ENCODE results near the gene GLIPR2.

GLIPR2 gene

GRCh38 chr9:36092509-36093215, 43.9 kb upstream of the GLIPR2 start:
- Histone ChIP-seq H3K79me1 (ENCODE audit: low read length) (no peaks in the 10 kb centered on the region), H3K4ac (ENCODE audit: low read depth, low read length) (peak overlapping the region; percentile 91), H2AK5ac (ENCODE audit: low read length) (no peak overlapping the region), H3K27ac (ENCODE audit: low read depth, low read length) (peak overlapping the region; percentile 20), H3K23ac (ENCODE audit: low read length) (no peak overlapping the region), H3K9ac (ENCODE audit: low read length) (peak overlapping the region; percentile 29), H4K5ac (ENCODE audit: low read length) (no peak overlapping the region), H3K4me2 (ENCODE audit: low read length) (no peak overlapping the region), H3K4me1 (ENCODE audit: control insufficient read depth, low read depth, low read length) (peaks cover 3% of the 10 kb centered on the region), H3K27me3 (ENCODE audit: insufficient read depth, low read length, poor library complexity) (no peaks in the 10 kb centered on the region), H3K18ac (ENCODE audit: low read length) (peak overlapping the region; percentile 12), H3K79me2 (ENCODE audit: control insufficient read depth, insufficient read depth, low read length) (no peaks in the 10 kb centered on the region), H2BK5ac (ENCODE audit: low read length) (no peak overlapping the region), H4K8ac (ENCODE audit: low read depth, low read length) (no peak overlapping the region), H3K36me3 (ENCODE audit: control insufficient read depth, insufficient read depth, low read length) (no peaks in the 10 kb centered on the region), H2BK15ac (replicated peaks; ENCODE audit: low read depth) (no peak overlapping the region), H3K4me3 (ENCODE audit: low read length) (no peak overlapping the region), H2BK120ac (ENCODE audit: low read depth, low read length) (peak overlapping the region; percentile 61), H3K56ac (ENCODE audit: low read length) (peak overlapping the region; percentile 25)
- DNase-seq, result peak; percentile 36
- no CpG with 5 or more reads among the region's 9 CpGs for WGBS (ENCODE audit: extremely low coverage, insufficient coverage, low lambda C conversion rate)

DNA sequence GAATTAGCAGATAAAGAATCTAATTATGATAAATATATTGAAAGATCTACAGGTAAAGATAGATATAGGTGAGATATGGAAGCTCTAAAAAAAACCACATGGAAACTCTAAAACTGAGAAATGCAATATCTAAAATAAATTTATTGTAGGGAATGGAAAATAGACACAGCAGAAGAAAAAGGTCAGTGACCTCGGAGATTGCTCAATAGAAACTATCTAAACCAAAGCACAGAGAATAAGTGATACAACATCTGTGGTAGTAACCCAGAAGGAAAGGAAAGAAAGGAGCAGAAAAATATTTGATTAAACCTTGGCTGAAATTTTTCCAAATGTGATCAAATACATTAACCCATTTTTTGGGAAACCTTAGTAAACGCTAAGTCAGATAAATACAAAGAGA, 43.1 kb upstream of the GLIPR2 start:
- Histone ChIP-seq H2AK5ac (ENCODE audit: low read length) (no peak overlapping the region), H3K4ac (ENCODE audit: low read depth, low read length) (no peak overlapping the region), H3K18ac (ENCODE audit: low read length) (no peak overlapping the region), H2BK15ac (replicated peaks; ENCODE audit: low read depth) (no peak overlapping the region), H3K9ac (ENCODE audit: low read length) (no peak overlapping the region), H2BK5ac (ENCODE audit: low read length) (no peak overlapping the region), H3K27me3 (ENCODE audit: insufficient read depth, low read length, poor library complexity) (no peaks in the 10 kb centered on the region), H2BK120ac (ENCODE audit: low read depth, low read length) (no peak overlapping the region), H3K79me1 (ENCODE audit: low read length) (no peaks in the 10 kb centered on the region), H3K36me3 (ENCODE audit: control insufficient read depth, insufficient read depth, low read length) (no peaks in the 10 kb centered on the region), H3K23ac (ENCODE audit: low read length) (no peak overlapping the region), H3K79me2 (ENCODE audit: control insufficient read depth, insufficient read depth, low read length) (no peaks in the 10 kb centered on the region), H3K56ac (ENCODE audit: low read length) (no peak overlapping the region), H4K5ac (ENCODE audit: low read length) (no peak overlapping the region), H3K4me1 (ENCODE audit: control insufficient read depth, low read depth, low read length) (peaks cover 3% of the 10 kb centered on the region), H4K8ac (ENCODE audit: low read depth, low read length) (no peak overlapping the region), H3K4me3 (ENCODE audit: low read length) (no peak overlapping the region), H3K27ac (ENCODE audit: low read depth, low read length) (no peak overlapping the region), H3K4me2 (ENCODE audit: low read length) (no peak overlapping the region)
- DNase-seq, result no peak
- WGBS (ENCODE audit: extremely low coverage, insufficient coverage, low lambda C conversion rate), result no CpG with 5 or more reads among the region's 2 CpGs

- no peak overlapping the region for H3K4me2 ChIP-seq (ENCODE audit: low read length)
- H2BK120ac ChIP-seq (ENCODE audit: low read depth, low read length), result peak overlapping the region; percentile 73
- no peaks in the 10 kb centered on the region for H3K79me2 ChIP-seq (ENCODE audit: control insufficient read depth, insufficient read depth, low read length)
- no peak overlapping the region for H3K27ac ChIP-seq (ENCODE audit: low read depth, low read length)
- no peak overlapping the region for H4K8ac ChIP-seq (ENCODE audit: low read depth, low read length)
- H3K23ac ChIP-seq (ENCODE audit: low read length), result no peak overlapping the region
- no peak for DNase-seq
- peaks cover 10% of the 10 kb centered on the region for H3K4me1 ChIP-seq (ENCODE audit: control insufficient read depth, low read depth, low read length)
- H2BK5ac ChIP-seq (ENCODE audit: low read length), result no peak overlapping the region
- WGBS (ENCODE audit: extremely low coverage, insufficient coverage, low lambda C conversion rate), result no CpG with 5 or more reads among the region's 1 CpG
- H3K79me1 ChIP-seq (ENCODE audit: low read length), result no peaks in the 10 kb centered on the region
- H3K36me3 ChIP-seq (ENCODE audit: control insufficient read depth, insufficient read depth, low read length), result no peaks in the 10 kb centered on the region
- no peak overlapping the region for H3K4me3 ChIP-seq (ENCODE audit: low read length)
- no peak overlapping the region for H3K56ac ChIP-seq (ENCODE audit: low read length)
- no peak overlapping the region for H3K4ac ChIP-seq (ENCODE audit: low read depth, low read length)
- H3K9ac ChIP-seq (ENCODE audit: low read length), result no peak overlapping the region
- H2BK15ac ChIP-seq (replicated peaks; ENCODE audit: low read depth), result no peak overlapping the region
- H3K27me3 ChIP-seq (ENCODE audit: insufficient read depth, low read length, poor library complexity), result no peaks in the 10 kb centered on the region
- no peak overlapping the region for H2AK5ac ChIP-seq (ENCODE audit: low read length)
- H4K5ac ChIP-seq (ENCODE audit: low read length), result no peak overlapping the region
- H3K18ac ChIP-seq (ENCODE audit: low read length), result peak overlapping the region; percentile 8
Observed at GRCh38 chr9:36099718-36100117, 36.8 kb upstream of the GLIPR2 start.

- Histone ChIP-seq H3K27ac (ENCODE audit: low read depth, low read length) (peak overlapping the region; percentile 57), H3K79me1 (ENCODE audit: low read length) (no peaks in the 10 kb centered on the region), H3K23ac (ENCODE audit: low read length) (no peak overlapping the region), H3K4me3 (ENCODE audit: low read length) (no peak overlapping the region), H4K8ac (ENCODE audit: low read depth, low read length) (no peak overlapping the region), H3K27me3 (ENCODE audit: insufficient read depth, low read length, poor library complexity) (no peaks in the 10 kb centered on the region), H3K4me1 (ENCODE audit: control insufficient read depth, low read depth, low read length) (peaks cover 10% of the 10 kb centered on the region), H2AK5ac (ENCODE audit: low read length) (no peak overlapping the region), H3K79me2 (ENCODE audit: control insufficient read depth, insufficient read depth, low read length) (no peaks in the 10 kb centered on the region), H3K9ac (ENCODE audit: low read length) (no peak overlapping the region), H2BK120ac (ENCODE audit: low read depth, low read length) (no peak overlapping the region), H2BK15ac (replicated peaks; ENCODE audit: low read depth) (no peak overlapping the region), H3K36me3 (ENCODE audit: control insufficient read depth, insufficient read depth, low read length) (no peaks in the 10 kb centered on the region), H3K18ac (ENCODE audit: low read length) (no peak overlapping the region), H2BK5ac (ENCODE audit: low read length) (no peak overlapping the region), H3K4me2 (ENCODE audit: low read length) (no peak overlapping the region), H4K5ac (ENCODE audit: low read length) (no peak overlapping the region), H3K4ac (ENCODE audit: low read depth, low read length) (no peak overlapping the region), H3K56ac (ENCODE audit: low read length) (peak overlapping the region; percentile 73)
- no CpG with 5 or more reads among the region's 3 CpGs for WGBS (ENCODE audit: extremely low coverage, insufficient coverage, low lambda C conversion rate)
- DNase-seq, result peak; percentile 90
Observed at GRCh38 chr9:36100532-36100931, 36.0 kb upstream of the GLIPR2 start.

- Histone ChIP-seq H3K18ac (ENCODE audit: low read length) (peak overlapping the region; percentile 18), H2AK5ac (ENCODE audit: low read length) (no peak overlapping the region), H3K9ac (ENCODE audit: low read length) (no peak overlapping the region), H4K8ac (ENCODE audit: low read depth, low read length) (no peak overlapping the region), H3K23ac (ENCODE audit: low read length) (no peak overlapping the region), H4K5ac (ENCODE audit: low read length) (no peak overlapping the region), H3K79me2 (ENCODE audit: control insufficient read depth, insufficient read depth, low read length) (no peaks in the 10 kb centered on the region), H3K4me3 (ENCODE audit: low read length) (no peak overlapping the region), H3K56ac (ENCODE audit: low read length) (no peak overlapping the region), H3K4me1 (ENCODE audit: control insufficient read depth, low read depth, low read length) (peaks cover 10% of the 10 kb centered on the region), H2BK120ac (ENCODE audit: low read depth, low read length) (no peak overlapping the region), H3K27ac (ENCODE audit: low read depth, low read length) (peak overlapping the region; percentile 56), H3K27me3 (ENCODE audit: insufficient read depth, low read length, poor library complexity) (no peaks in the 10 kb centered on the region), H2BK15ac (replicated peaks; ENCODE audit: low read depth) (peak overlapping the region; percentile 74), H3K4me2 (ENCODE audit: low read length) (no peak overlapping the region), H3K79me1 (ENCODE audit: low read length) (no peaks in the 10 kb centered on the region), H3K36me3 (ENCODE audit: control insufficient read depth, insufficient read depth, low read length) (no peaks in the 10 kb centered on the region), H3K4ac (ENCODE audit: low read depth, low read length) (no peak overlapping the region), H2BK5ac (ENCODE audit: low read length) (no peak overlapping the region)
- no CpG with 5 or more reads among the region's 4 CpGs for WGBS (ENCODE audit: extremely low coverage, insufficient coverage, low lambda C conversion rate)
- DNase-seq, result peak; percentile 86
Observed at GRCh38 chr9:36101916-36102741, 34.4 kb upstream of the GLIPR2 start.

All from mesendoderm (in vitro differentiated cells).